Femur (tissue), 1 donor: ENCODE results near the gene CACNA1C.

Source experiments
- DNase-seq: peaks from one replicate; pipeline ENCODE4 v3.0.0-alpha.2; 2017

Gene CACNA1C

GRCh38 chr12:2578772-2579171 is 526.0 kb downstream of the CACNA1C start:
- no peak for DNase-seq

- DNase-seq = no peak
Observed at GRCh38 chr12:2580821-2581220, 528.0 kb downstream of the CACNA1C start.

DNA sequence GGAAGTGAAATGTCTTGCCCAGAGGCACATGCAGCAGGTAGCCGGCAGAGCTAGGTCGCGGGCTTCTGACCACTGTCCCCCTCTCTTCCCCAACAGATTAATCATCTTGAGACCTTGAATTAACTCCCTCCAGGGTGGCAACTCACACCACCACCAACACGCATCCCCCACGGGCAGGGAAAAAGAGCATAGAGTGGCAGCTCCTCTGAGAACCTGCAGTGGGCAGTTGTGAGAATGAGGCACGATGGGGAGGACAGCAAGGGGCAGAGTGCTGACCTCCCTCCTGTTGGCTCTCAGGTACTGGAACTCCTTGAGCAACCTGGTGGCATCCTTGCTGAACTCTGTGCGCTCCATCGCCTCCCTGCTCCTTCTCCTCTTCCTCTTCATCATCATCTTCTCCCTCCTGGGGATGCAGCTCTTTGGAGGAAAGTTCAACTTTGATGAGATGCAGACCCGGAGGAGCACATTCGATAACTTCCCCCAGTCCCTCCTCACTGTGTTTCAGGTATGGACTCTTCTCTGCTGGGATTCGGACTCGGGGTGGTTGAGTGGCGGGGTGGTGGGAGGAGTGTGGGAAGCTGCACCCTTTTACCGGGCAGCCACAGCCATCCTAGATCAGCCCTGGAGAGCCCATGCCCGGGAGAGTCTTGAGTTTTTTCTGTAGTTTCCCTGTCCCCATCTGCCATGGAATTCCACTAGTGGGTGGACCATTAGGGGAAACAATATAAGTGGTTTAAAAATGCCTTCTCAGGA is 528.7 kb downstream of the CACNA1C start:
- DNase-seq = no peak

- DNase-seq = no peak
Observed at GRCh38 chr12:2582631-2583030, 529.8 kb downstream of the CACNA1C start.

DNA sequence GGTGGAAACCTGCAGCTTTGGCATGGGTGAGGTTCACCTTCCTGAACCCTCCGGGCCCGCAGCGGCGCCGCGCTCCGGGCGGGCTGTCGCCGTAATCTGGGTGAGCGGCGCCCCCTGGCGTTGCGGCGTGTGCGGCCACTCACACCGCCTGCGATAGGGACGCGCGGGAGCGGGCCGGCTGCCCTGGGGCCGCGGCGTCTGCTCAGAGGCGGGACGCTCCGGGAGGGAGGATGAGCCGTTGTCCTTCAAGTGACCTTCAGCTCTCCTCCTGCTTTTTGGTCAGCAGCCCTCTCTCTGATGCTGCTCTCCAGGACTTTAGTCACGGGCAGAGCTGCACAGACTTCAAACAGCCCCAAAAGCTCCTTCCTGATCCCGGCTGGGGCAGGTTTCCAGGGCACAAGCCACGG is 530.3 kb downstream of the CACNA1C start:
- DNase-seq = peak; percentile 74

DNA sequence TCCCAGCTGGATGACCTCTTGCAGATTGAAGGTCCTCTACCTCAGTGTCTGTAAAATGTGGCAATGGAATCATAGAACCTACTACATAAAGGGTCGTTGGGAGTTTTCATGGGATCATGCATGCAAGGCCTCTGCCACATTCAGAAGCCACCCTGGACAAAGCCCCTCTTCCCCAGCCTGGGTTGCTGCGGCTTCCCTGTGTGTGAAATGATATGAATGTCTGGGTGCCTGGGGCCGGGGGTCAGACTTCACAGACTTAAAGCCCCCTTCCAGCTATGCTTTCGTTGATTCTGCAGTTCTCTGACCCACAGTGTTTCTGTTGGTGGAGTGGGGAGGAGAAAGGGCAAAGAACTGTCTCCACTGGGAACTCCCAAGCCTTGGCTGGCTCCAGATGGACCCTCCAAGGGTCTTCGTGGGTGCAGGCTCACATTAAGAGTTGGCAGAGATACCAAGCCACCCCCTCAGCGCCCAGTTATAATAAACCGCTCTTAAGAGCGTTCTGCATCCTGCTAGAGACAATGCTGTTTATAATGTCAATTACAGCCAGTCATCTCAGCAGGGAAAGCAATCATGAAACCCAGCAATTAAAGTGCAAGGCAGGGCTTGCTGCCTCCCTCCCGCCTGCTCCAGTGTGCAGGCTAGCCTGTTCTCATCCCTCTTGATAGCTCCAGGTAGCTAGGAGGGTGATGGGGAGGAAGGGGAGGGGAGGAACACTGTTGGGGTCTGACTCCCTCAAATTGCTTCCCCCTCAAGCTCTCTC is 531.0 kb downstream of the CACNA1C start:
- no peak for DNase-seq

DNA sequence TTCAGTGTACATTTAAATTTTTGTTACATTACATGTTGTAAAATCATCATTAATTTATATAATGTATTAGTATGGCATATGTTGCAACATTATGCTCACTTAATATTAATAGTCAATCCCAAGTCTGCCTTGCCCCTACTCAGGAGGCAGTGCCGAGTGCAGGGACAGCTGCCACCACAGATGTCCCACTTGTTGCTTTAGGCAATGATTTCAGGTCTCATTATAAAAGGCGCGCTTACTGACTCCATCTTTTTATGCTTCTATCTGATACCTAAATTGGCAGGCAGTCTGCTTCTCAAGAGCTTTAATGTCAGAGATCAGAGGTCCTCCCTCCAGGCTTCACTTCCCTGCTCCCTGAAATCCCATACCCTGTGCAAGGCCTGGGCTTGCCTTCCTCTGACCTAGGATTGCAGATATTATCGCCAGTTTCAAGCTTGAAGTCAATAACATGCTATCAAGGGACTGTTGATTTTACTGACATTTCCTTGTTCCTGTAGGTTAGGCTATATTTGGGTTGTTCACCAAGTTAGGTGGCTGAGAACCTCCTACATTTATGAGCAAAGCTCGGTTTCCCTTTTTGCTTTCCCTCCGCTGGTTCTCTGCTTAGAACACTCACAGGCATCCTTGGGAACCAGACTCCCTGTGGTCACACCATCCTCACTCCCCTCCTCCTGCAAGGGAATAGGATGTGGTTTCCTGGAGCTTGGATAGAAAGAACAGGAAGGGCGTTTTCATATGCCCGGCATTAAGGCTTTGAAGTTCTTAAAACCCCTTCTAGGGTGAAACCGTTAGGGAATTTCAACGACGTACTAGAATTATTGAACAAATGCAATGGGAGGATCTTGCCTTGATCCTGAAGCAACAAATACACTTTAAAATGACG is 533.6 kb downstream of the CACNA1C start:
- DNase-seq = no peak

DNA sequence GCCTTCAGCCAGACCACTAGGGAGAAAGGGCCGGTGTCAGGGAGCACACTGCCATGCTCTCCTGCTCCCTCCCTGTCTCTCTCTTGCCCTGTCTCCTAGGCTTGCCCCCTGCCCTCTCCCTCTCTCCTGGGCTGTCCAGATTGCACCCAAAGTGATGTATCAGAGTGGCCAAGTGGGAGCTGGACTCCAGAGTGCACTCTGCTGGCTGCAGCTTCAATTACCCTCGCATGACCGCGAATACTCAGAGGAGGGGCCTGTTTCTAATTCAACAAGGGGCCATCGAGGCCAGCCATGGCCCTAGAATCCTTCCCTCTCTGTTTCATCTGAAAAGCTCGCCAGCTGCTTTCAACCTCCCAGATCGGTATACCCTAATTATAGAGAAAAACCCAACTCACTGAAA is 535.6 kb downstream of the CACNA1C start:
- no peak for DNase-seq

DNA sequence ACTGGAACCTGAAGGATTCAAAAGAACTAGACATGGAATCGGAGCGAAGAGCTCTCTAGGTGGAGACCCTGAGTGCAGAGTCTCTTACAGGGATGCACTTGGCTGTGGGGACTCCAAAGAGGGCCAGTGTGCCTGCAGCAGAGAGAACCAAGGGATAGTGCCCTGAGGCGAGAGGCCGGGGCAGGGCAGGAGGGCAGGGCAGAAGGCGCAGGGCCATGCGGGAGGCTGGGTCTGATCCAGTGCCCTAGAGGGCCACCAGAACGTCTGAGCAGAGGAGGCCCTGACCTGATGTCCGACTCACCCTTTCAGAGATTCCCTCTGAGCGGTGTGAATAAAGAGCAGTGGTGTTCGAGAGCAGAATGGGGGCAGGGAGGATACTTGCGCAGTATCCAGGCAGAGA is 536.6 kb downstream of the CACNA1C start:
- DNase-seq = no peak

DNA sequence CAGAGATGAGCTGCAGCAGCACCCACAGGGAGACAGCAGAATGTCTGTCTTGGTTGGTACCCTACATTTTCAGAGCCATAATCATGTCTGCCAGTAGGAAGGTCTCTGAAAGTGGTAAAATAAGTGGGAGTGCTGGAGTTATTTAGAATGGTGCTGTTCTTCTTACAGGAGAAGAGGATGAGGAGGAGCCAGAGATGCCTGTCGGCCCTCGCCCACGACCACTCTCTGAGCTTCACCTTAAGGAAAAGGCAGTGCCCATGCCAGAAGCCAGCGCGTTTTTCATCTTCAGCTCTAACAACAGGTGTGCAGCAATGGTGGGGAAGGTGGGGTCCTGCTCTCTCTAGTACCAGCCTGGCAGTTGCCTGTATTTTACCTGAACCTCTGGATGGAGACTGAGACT is 540.3 kb downstream of the CACNA1C start:
- no peak for DNase-seq

DNA sequence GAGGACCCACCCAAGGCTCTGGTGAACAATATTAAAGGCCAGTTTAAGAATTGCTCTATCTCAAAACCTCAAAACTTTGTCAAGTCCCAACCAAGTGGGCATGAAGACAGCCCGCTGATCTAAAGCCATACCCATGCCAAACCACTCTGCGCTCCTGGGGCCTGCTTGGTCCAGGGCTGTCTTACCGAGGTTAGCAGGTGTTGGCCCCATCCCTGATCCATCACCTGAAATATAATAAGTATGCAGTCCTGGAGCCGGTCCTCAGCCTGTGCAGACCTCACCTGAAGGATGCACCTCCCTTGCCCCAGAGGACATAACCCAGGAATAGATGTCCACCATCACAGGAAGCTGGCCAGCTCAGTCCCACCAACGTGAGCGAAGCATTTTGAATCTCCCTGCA is 543.7 kb downstream of the CACNA1C start:
- no peak for DNase-seq

DNA sequence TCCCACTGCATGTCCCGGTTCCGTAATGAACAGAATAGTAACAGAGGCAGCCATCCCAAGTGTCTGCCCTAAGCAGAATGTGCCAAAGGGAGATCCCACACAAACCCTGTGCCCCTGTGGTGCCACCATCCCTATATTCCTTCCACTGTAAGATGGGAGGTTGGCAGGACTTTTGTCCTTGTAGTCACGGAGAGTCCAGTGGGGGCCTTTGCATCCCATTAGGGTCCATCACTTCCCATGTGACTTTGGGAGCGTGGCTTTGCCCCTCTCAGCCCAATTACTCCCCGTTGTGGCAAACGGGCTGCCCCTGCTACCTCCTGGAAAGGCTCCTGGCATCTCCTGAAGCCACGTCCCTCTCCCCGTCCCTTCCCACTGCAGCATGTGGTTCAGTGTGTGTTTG is 552.5 kb downstream of the CACNA1C start:
- no peak for DNase-seq

DNA sequence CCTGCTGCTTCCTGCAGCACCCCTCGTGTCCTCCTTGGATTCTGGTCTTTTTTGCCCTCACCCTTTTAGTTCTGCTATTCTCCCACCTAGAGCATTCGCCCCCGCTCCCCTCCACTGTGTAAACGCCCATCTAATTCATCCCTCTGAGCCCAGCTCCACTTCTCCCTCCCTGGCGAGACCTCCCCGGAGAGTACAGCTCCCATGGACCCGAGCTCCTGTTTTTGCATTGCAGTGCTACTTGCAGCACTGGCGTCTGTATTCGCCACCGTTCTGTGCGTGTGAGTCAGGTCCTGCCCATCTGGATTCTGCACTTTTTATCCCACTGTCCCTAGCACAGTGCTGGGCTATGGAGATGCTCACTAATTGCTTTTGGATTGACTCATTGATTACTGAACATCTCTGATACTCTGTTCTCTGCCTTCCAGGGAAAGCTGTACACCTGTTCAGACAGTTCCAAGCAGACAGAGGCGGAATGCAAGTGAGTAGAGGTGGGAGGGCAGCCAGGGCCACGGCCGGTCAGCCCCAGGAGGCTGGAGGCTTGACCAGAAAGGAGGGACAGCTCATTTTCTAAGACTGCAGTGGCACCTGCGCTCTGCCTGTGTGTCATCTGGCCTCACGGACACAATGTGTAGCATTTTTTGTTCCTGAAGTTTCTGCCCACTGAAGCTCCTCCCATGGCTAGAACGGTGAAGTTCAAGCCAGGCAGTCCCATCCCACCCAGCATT is 553.6 kb downstream of the CACNA1C start:
- DNase-seq = no peak

- DNase-seq = no peak
Observed at GRCh38 chr12:2607881-2608607, 555.3 kb downstream of the CACNA1C start.

- DNase-seq = no peak
Observed at GRCh38 chr12:2608608-2608945, 555.8 kb downstream of the CACNA1C start.

- DNase-seq = no peak
Observed at GRCh38 chr12:2609020-2609419, 556.2 kb downstream of the CACNA1C start.

- DNase-seq = no peak
Observed at GRCh38 chr12:2610358-2610757, 557.6 kb downstream of the CACNA1C start.

DNA sequence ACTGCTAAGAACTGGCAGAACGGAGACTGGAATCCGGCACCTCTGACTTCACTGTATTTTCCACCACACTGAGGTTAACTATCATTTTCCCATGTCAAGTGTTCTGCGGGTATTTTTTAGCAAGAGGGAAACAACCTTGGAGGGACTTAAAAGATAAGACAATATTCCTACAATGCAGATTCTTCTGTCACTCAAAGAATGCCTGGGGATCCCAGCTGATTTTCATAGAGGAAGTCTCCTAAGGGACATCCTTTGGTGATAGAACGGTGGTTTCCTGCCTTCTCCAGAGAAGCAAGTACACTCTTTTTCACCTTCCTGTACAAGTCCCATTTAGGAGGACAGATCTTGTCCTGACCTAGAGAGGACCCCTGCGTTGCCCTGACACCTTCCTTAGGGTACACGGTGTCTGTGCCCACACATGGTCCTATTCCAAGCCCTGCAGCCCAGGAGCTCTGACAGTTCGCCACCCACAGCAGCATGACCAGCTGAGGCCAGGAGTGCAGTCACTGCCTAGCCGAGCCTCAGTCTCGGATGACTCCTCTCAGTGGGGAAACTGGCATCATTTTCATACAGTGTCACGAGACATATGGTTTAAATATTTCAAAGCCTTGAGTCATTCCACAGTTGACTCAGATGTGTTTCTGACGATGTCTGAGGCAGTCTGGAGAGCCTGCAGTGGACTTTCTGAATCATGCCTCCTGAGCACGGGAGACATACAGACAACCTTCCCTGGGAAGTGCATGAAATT is 560.7 kb downstream of the CACNA1C start:
- peak; percentile 36 for DNase-seq

- DNase-seq = no peak
Observed at GRCh38 chr12:2614341-2614740, 561.6 kb downstream of the CACNA1C start.

DNA sequence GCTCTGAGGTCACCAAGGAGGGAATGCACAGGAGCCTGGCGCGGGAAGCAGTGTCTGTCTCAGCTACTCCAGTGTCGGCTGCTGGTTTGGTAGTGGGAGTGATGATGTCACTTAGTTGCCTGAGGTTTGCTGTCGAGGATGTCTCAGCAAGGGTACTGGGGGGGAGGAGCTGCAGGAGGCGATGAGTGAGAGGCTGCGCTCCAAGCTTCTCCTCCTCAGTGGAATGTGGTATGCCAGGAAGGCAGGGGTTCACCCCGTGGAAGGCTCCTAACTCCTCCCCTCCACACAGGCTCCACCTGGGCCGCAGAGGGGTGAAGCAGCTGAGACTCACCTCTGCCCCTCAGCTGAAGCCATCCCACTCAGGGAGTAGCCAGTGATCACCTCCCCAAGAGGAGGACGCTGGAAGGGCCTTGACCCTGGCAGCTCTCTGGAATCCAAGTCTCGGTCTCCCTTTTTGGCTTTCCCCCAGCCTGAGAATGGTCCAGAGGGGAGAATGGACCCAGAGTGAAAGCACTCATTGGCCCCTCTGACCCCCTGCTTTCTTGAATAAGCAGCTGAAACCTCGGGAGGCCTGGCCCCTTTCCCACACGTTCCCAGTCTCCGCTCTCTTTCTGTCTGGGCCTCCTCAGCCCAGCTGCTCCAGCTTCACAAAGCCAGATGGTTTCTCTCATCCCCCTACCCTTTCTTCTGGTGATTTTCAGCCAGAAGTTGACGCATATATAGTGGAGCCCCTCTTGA is 563.0 kb downstream of the CACNA1C start:
- DNase-seq = peak; percentile 55

GRCh38 chr12:2616763-2617162 is 564.0 kb downstream of the CACNA1C start:
- DNase-seq = no peak
